ENCODE measurements around the gene VWA5A.
"Not testable (repeated sequence)": the region's sequence is repeated elsewhere in the genome, so short reads cannot be mapped to it uniquely, and the experiment has no call there.

The VWA5A gene

GRCh38 chr11:124094731-124095130, 20.5 kb upstream of the VWA5A start:
- no peak for DNase-seq (ENCODE audit: low read depth in 3 of 3)

GRCh38 chr11:124096364-124096763, 18.9 kb upstream of the VWA5A start:
- no peak for DNase-seq (ENCODE audit: low read depth in 3 of 3)

GRCh38 chr11:124098141-124098540, 17.1 kb upstream of the VWA5A start:
- DNase-seq (ENCODE audit: low read depth in 3 of 3), result no peak

- DNase-seq (ENCODE audit: low read depth in 3 of 3), result no peak
These were observed 13.5 kb upstream of the VWA5A start for GRCh38 chr11:124101737-124102136.

- DNase-seq (ENCODE audit: low read depth in 3 of 3), result no peak
These were observed 7.1 kb upstream of the VWA5A start for GRCh38 chr11:124108156-124108555.

- no peak for DNase-seq (ENCODE audit: low read depth in 3 of 3)
These were observed 5.9 kb upstream of the VWA5A start for GRCh38 chr11:124109377-124109776.

- DNase-seq (ENCODE audit: low read depth in 3 of 3), result no peak
These were observed 5.0 kb upstream of the VWA5A start for GRCh38 chr11:124110201-124110600.

- DNase-seq (ENCODE audit: low read depth in 3 of 3), result no peak
These were observed 1.4 kb upstream of the VWA5A start for GRCh38 chr11:124113890-124114289.

- DNase-seq (ENCODE audit: low read depth in 3 of 3), result no peak
These were observed 749 bp downstream of the VWA5A start for GRCh38 chr11:124115782-124116616.

GRCh38 chr11:124119103-124119502, 3.9 kb downstream of the VWA5A start:
- DNase-seq (ENCODE audit: low read depth in 3 of 3), result no peak

GRCh38 chr11:124120891-124121290, 5.6 kb downstream of the VWA5A start:
- DNase-seq (ENCODE audit: low read depth in 3 of 3), result no peak

GRCh38 chr11:124122123-124122522, 6.9 kb downstream of the VWA5A start:
- no peak for DNase-seq (ENCODE audit: low read depth in 3 of 3)

- DNase-seq (ENCODE audit: low read depth in 3 of 3), result no peak
These were observed 8.4 kb downstream of the VWA5A start for GRCh38 chr11:124123622-124124021.

GRCh38 chr11:124127134-124127533, 11.9 kb downstream of the VWA5A start:
- not testable (repeated sequence) for DNase-seq (ENCODE audit: low read depth in 3 of 3)

GRCh38 chr11:124143034-124143433, 27.8 kb downstream of the VWA5A start:
- DNase-seq (ENCODE audit: low read depth in 3 of 3), result no peak

- no peak for DNase-seq (ENCODE audit: low read depth in 3 of 3)
These were observed 32.7 kb downstream of the VWA5A start for GRCh38 chr11:124147951-124148350.

GRCh38 chr11:124150684-124151083, 35.4 kb downstream of the VWA5A start:
- no peak for DNase-seq (ENCODE audit: low read depth in 3 of 3)

GRCh38 chr11:124152770-124153407, 37.6 kb downstream of the VWA5A start:
- DNase-seq (ENCODE audit: low read depth in 3 of 3), result no peak

GRCh38 chr11:124153821-124154220, 38.6 kb downstream of the VWA5A start:
- no peak for DNase-seq (ENCODE audit: low read depth in 3 of 3)

- DNase-seq (ENCODE audit: low read depth in 3 of 3), result no peak
These were observed 44.2 kb downstream of the VWA5A start for GRCh38 chr11:124159481-124159880.

GRCh38 chr11:124160986-124161385, 45.7 kb downstream of the VWA5A start:
- DNase-seq (ENCODE audit: low read depth in 3 of 3), result no peak

GRCh38 chr11:124167826-124168231, 52.6 kb downstream of the VWA5A start:
- DNase-seq (ENCODE audit: low read depth in 3 of 3), result no peak

- DNase-seq (ENCODE audit: low read depth in 3 of 3), result no peak
These were observed 53.5 kb downstream of the VWA5A start for GRCh38 chr11:124168796-124169195.

All from stimulated activated CD4-positive, alpha-beta T cell treated with anti-CD3 and anti-CD28 coated beads, TNF-alpha, amount 100 ng/mL, for 48 hours (primary cell).